NCI-H82 treated with DMSO at 0.1 percent for 48 hours (cell line): Measurements from ENCODE around the gene CEP128.

Experiments used
- DNase-seq: peaks from one replicate; lab custom pipeline; 2025; ENCODE audit not compliant: unreplicated experiment; lab: John Stamatoyannopoulos, UW

The CEP128 gene

DNA sequence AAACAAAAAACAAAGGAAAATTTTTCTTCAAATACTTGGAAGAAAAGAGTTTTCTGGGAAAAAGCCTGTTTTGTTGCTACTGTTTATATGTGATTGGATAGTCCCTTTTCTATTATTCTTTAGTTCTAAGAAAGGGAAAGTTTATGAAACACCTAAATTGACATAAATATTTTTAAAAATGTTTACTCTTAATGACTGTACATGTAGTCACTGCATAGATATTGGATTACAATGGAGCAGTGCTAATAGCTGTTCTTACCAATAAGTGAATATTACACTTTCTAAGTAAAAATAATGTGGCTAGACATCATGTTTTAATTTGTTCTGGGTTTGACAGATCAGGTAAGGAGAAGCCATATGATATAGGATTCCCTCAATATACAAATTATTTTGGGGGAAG is 377.5 kb downstream of the CEP128 start:
- no peak for DNase-seq

DNA sequence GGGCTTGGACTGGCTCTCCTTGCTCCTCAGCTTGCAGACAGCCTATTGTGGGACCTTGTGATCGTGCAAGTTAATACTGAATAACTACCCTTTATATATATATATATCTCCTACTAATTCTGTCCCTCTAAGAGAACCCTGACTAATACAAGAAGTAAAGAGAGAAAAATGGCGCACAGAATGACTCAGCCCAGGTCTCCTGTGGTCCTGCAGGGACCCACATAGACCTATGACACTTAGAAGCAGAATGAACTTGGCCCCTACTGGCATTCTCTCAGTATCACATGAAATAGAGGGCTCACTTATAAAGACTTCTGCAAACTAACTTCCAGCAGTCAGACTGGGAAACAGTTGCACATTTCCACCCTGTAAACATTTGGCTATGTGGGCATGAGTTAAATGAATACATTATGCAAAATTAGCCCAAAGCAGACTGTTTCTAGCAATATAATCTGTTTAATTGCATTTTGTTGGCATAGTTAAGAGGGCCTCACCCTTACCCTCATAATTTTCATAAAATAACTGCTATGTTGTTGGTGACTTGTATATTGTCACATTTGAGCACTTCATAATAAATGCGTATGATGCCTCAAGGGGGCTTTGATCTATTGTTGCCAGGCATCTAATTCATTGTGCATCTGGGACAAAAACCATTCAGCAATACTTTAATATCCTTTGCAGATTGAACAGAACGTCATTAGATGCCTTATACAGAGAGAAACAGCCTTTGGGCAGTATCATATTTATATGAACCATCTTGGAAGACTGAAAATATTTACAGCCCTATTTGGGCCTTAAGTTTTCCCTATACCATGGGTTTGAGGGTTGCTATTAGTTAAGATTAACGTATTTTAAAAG is 380.5 kb downstream of the CEP128 start:
- DNase-seq: no peak

DNA sequence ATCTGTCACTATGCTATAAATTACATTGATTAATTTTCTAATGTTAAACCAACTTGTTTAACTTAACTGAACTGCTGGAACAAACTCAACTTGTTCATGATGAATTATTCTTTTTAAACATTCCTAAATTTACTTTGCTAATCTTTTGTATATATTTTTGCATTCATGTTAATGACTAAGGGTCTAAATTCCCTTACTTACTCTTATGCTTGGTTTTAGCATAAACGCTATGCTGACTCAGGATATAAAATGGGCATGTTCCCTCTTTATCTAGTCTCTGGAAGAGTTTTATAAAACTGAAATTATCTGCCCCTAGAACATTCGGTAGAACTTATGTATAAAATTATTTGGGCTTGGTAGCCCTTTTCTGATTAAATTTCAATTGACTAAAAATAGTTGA is 387.4 kb downstream of the CEP128 start:
- no peak for DNase-seq

DNA sequence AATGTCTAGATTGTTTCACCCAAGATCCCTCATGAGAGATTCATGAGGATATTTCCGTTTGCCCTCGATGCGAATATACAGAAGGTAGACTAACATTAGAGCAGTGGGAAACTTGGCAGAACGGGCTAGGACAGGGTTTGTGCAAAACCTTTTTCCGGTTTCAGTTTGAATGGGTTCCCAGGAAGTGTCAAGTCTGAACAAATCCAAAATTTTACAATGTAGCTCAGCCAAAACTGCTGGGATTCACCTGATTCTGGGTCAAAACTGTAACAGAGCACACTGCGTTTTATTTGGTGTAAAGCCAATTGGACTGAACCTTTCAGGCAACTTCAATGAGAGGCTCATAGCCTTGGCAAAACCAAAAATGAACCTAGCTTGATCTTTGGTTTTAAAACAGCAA is 392.4 kb downstream of the CEP128 start:
- DNase-seq: no peak

DNA sequence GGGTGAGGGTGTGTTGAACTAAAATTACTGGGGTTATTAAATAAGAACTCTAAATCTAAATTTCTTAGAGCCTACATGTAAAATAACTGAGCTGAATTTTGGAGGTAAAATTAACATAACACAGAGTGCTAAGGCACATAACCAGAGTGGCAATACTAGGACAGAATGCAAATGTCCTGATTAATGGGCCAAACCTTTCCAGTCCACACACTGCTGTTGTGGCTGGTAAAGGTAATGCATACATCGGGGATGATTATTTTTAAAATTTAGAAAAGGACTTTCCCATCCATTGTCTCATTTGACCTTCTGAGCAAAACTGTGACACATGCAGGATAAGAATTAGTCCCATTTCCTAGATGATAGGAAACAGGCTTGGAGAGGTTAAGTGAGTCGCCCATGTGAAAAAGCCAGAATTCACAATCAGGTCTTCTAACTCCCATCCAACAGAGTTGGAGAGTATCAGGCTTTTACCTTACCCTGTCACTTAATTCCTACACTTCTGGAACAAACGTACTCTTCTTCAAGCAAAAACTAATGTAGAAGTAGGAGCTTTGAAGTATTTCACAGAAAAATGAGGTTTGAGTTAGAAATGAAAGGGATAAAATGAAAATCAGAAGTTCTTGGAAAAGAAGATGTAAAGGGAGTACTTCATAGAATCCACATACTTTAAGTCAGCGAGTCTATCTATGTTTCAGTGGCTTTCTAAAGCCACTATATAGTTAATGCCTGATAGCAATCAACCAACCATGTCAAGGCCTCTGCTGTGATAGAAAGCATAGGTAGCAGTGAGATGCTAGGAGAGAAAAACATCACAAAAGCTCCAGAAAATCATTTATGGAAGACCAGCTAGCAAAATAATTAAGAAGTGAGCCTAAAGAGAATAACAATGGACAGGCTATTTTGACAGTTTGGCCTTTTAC is 395.3 kb downstream of the CEP128 start:
- DNase-seq: no peak

DNA sequence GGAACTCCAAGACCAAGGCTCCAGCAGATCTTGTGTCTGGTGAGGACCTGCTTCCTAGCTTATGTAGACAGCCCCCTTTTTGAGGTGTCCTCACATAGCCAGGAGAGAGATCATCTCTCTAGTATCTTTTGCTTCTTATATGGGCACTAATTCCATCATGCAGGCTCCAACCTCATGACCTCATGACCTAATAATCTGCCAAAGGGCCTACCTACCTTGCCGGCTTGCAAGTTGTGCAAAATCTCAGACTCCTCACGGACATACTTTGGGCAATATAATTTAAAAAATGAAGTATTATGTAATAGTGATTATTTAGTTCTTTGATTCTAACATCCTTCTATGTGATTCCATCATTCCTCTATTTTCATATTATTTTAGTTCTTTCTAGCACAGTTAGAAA is 397.2 kb downstream of the CEP128 start:
- DNase-seq: no peak

DNA sequence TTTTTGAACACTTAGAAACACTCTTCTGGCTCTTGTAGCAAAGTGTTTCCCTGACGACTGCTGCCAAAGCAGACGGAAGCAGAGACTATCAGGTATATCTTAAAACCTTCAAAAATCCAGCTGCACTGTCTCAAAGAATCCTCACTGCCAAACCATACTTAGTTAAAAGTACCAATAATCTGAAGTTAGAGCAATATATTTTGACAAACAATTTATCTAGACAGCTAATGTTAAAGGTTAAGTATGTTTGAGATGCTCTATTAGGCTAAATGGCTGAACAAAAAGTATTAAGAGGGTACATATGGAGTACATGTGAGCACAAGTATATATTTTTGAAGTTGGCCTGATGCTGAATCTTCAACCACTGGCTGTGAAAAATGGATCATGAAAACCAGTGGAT is 398.3 kb downstream of the CEP128 start:
- no peak for DNase-seq

DNA sequence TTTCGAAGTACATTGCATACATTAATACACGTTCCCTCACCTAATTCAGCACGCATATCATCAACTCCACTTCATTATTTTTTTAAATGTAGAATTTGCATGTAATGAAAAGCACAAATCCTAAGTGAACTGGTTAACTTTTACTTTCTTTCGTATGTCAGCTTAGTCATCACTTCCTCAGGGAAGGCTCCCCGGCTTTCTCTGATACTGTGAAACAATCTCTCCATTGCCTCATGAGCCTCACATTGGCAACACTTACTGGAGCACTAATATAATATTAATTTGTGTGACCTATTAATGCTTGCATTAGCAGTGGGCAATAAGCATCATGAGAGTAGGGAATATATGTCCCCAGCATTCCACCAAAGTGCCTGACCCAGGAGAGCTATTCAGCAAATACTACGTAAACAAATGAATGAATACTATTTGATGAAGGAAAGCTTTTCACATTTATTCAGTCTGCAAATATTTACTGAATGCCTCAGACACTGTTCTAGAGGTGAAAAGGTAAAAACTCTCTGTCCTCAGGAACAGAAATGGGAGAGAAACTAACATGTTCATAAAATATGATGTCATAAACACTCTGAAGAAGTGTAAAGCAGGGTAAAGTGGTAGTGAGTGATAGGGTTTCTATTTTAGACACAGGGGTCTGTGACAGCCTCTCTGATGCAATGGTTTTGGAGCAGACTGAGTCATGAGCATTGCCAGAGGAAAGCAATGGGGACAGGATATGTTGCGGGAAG is 402.7 kb downstream of the CEP128 start:
- DNase-seq: no peak

DNA sequence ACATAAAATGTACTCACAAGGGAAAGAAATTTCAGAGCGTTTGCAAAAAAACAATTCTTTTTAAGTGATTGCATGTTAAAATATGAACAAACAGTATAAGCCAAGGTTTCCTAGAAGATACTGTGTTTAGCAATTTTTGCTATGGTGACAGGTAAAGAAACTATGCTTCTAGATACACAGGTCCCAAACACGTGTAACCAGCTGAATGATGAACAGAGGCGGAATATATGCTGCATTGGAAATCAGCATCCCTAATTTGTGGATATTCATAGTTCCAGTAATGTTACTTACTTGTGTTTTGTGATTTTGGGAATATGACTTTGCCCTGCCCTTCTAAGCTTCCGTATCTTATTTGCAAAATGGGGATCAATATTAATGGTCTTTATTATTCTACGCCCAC is 403.9 kb downstream of the CEP128 start:
- no peak for DNase-seq

DNA sequence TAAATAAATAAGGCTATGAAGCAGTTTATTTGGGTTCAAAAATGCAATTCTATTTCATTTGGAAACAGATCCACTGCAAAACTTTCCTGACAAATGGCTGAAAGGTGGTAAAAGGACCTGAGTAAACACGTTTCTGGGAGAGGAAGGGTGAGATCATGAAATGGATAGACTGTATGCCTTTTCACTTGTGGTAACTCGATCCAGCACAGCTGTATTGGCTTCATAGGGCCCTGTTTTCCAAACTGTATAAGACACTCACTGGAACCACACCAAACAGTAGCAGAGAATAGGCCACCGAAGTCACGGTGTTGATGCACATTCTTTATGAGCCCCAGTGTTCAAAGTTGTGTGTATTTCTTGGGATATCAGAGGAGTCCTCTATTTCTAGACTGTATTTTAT is 405.1 kb downstream of the CEP128 start:
- no peak for DNase-seq

DNA sequence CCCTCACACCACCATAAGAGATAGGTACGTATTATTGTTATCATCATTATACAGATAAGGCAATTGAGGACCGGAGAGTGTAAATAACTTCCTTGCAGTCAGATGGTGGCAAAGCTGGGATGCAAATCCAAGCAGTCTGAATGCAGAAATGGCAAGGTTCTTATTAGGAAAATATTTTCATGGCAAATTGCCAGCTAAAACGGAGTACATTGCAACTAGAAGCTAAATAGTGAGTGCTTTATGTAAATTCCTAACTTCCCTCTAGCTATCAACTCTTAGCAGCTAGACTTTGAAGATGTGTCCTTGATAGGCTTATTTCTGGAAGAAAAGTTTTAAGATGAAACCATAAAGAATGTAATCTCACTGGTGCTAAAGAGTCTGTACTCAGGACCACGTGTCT is 406.4 kb downstream of the CEP128 start:
- DNase-seq: no peak

DNA sequence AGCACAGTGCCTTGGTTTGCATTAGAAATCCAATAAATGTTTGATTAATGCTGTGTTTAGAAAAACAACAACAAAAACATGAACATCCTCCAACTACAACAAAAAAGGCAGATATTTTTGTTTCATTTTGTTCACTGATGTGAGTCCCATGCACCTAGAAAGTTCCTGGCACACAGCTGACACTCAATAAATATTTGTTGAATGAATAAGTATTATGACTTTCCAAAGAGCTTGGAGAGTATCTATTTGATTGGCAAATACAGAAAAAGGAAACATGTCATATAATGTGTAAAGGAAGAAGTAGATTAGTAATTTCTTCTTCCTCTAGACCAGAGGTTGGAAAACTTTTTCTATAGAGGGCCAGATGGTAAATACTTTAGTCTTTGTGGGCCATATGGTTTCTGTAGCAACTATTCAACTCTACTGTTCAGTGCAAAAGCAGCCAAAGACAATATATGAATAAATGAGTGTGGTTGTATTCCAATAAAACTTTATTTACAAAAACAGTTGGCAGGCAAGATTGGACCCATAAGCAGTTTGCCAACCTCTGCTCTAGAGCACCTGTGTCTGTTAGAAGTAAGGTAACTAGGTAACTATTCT is 417.9 kb downstream of the CEP128 start:
- no peak for DNase-seq

DNA sequence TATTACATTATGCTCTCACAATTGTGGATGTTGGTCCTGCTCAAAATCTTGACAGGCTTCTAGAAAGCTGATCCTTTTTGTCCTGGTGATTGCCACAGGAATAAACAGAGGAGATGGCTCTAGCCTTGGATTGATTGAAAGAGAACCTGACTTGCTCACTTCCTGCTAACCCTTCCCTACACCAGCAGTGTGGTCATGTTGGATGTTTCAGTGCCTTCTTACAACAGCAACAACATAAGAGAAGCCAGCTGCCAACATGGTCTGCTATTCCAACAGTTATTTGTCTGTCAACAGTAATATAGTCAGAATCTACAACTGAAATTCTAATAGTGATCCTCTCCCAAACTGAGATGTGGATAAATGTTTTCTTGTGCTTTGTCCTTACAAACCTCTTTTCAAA is 418.6 kb downstream of the CEP128 start:
- no peak for DNase-seq

DNA sequence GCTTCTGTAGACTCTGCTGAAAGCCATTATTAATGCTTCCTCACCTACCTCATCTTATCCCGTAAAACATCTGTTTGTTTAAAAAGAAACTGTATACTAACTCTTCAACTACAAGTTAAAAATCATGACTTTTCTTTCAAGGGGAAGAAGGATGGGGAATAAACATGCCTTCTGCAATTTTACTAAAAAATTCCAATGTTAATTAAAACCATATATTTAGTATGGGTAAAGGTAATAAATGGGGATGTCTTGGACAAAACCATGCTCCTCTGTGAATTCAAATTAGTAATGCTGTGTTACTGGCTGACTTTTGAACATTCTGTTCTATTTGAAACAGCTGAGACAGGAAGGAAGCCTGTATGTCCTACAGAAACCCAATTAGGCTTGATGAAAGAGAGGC is 419.1 kb downstream of the CEP128 start:
- DNase-seq: no peak

DNA sequence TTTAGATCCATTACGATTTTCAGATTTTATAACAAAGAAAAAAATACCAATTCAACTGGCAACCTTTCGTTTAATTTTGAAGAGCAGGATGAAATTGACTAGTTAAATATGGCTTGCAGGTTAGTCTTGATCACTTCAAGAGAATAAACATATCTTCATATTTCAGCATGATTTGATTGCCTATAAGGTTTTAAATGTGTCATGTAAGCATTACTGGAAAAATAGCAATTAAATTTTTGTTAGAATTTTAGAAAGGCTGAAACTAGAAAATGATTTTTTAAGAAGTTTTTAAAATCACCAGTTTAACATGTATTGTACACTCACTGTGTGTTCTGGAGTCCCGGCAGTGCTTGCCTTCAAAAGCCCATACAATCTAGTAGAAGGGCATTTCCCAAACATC is 420.1 kb downstream of the CEP128 start:
- DNase-seq: no peak

DNA sequence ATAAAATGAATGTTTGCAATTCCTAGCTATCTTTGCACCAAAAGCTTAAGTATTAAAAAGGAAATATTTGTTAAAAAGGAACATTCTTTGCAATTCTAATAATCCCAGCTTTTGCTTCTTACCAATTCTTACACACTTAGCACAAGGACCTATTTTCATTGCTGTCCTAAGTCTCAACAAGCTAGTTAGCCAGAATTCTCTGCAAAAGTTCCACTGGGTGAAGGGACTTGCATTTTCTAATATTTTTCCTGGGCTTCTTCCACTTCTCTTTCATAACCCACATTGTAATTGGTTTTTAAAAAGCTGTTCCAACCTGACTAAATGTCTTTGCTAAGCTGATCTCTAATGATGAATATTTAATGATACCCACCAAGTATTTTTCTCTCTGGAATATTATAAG is 422.5 kb downstream of the CEP128 start:
- no peak for DNase-seq

DNA sequence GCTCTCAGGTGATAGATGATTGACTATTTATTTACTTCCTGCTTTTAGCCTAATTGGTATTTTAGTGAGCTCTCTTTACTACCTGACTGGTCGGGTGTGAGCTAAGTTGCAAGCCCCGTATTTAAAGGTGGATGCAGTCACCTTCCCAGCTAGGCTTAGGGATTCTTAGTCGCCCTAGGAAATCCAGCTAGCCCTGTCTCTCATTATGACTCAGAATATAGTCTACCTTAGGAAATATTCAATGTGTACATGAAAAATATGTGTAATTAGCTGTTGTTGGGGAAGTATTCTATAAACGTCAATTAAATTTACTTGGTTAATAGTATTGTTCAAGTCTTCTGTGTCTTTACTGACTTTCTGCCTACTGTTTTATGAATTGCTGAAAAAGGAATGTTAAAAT is 423.4 kb downstream of the CEP128 start:
- DNase-seq: no peak

DNA sequence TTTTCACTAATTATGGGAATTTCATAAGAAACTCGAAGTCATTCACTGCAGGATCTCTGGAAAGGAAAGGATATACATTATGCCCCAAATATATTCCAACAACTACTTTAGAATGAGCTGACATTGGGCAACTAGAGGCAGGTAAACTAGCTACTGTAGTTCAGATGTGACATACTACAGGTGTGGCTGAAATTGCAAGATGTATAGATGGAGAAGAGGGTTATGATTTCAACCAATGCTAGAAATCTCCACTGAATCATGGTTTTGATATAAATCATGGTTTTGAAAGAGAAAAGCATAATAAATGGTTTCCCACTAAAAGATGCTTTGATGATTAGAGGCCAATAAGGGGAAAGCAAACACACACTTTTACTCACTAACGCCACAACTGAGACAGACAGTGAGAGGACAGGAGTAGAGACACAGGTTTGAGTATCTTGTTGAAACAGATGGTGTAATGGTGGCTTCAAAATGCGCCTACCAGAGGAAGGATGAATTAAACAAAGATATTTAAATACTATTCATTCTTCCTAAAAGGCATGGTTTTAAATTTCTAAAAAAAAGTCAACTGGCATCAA is 434.2 kb downstream of the CEP128 start:
- DNase-seq: no peak

DNA sequence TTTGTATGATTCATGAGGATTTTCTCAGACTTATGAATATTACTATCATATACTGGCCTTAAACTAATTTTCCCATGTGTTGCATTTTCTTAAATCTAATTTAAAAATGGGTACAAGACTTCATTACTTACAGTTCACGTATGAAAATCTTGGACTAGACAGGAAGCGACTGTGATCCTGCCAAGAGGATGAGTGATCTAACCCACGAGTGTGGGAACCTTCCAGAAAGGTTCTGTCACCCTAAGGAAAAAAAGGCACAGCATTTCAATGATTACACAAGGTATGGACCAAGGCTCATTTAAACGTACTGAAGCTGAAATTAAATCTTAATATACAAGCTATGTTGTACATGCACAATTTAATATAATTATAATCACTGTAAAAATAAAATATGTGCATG is 436.8 kb downstream of the CEP128 start:
- DNase-seq: no peak

DNA sequence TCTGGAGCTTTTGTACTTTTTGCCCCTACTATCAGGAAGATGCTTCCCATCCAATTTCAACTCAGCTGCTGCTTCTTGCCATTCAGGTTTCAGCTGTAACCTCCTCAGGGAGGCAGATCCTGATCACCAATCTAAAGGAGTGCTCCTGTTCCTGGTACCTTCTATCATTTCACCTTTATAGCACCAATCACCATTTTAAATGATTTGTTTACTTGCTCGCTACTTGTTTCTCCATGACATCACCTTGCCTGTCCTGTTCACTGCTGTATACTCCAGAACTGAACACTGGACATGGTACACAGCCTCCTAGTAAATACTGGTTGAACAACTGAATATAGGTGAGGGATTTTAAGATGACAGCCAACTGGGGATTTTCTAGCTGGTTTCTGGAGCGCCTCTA is 443.0 kb downstream of the CEP128 start:
- DNase-seq: no peak

DNA sequence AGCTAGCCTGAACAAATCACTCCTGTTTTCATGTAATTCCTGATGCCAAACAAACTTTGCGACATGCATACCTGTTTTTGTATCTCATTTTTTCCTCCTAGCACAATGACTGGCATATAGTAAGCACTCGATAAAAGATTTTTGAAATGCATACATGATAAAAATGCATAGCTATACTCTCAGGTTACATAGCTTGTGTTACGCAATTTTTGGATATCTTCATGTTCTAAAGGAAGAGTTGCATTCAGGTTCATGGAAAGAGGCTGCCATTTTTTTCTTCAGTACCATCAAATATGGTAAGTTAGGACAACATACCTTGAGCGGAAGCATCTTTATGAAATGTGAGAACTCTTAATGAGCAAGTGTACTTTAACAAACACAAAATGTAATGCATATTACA is 445.4 kb downstream of the CEP128 start:
- no peak for DNase-seq
